Endodermal cell (in vitro differentiated cells): ENCODE measurements around the gene VPS52. TPM values are rescaled to one million over a fixed set of nuclear protein-coding genes. Genes with fewer than 3 reads are reported as not detected.

ENCODE experiments used
- DNase-seq: peaks from one replicate; pipeline ENCODE4 v3.0.0-alpha.2; 2017
- H3K27ac ChIP-seq: 2 replicates; pipeline ENCODE4 v1.5.1; 2013; ENCODE audit warnings: mild to moderate bottlenecking, low read depth, low read length, moderate library complexity
- H3K27me3 ChIP-seq: 2 replicates; pipeline ENCODE4 v1.6.1; 2013; ENCODE audit warnings: mild to moderate bottlenecking, low read length, moderate library complexity; ENCODE audit not compliant: insufficient read depth, control insufficient read depth, poor library complexity, severe bottlenecking
- H3K36me3 ChIP-seq: 2 replicates; pipeline ENCODE4 v1.7.0; 2013; ENCODE audit warnings: mild to moderate bottlenecking, low read length, moderate library complexity; ENCODE audit not compliant: control insufficient read depth, insufficient read depth
- H3K4me1 ChIP-seq: one replicate; pipeline ENCODE4 v1.7.0; 2013; ENCODE audit warnings: low read length; ENCODE audit not compliant: control insufficient read depth, insufficient read depth
- H3K4me3 ChIP-seq: 2 replicates; pipeline ENCODE4 v1.5.1; 2013; ENCODE audit warnings: mild to moderate bottlenecking, low read length, moderate library complexity
- H3K9ac ChIP-seq: 2 replicates; pipeline ENCODE4 v1.6.1; 2013; ENCODE audit warnings: mild to moderate bottlenecking, low read length, moderate library complexity; ENCODE audit not compliant: poor library complexity, severe bottlenecking; ENCODE audit errors: extremely low read depth
- H3K9me3 ChIP-seq: 2 replicates; pipeline ENCODE4 v1.6.1; 2013; ENCODE audit warnings: mild to moderate bottlenecking, low read length, moderate library complexity; ENCODE audit not compliant: control insufficient read depth
- H3K27ac Mint-ChIP-seq: 2 replicates; pipeline ENCODE4 v1.8.0; 2020; ENCODE audit warnings: mixed read lengths
- H3K27me3 Mint-ChIP-seq: 2 replicates; pipeline ENCODE4 v1.8.0; 2021; ENCODE audit warnings: mild to moderate bottlenecking, mixed read lengths; ENCODE audit not compliant: insufficient read depth
- H3K36me3 Mint-ChIP-seq: 2 replicates; pipeline ENCODE4 v1.8.0; 2020; ENCODE audit warnings: low read depth, mixed read lengths
- H3K4me1 Mint-ChIP-seq: 2 replicates; pipeline ENCODE4 v1.8.0; 2020; ENCODE audit warnings: mixed read lengths
- H3K4me3 Mint-ChIP-seq: 2 replicates; pipeline ENCODE4 v1.8.0; 2020; ENCODE audit warnings: mild to moderate bottlenecking, moderate library complexity, mixed read lengths
- H3K9me3 Mint-ChIP-seq: 2 replicates; pipeline ENCODE4 v1.8.0; 2020; ENCODE audit warnings: mild to moderate bottlenecking, mixed read lengths
- WGBS, 2 experiments: methylation state at CpG; one replicate each; pipeline versions ENCODE4 v1.1.5 to v1.1.7; 2013; ENCODE audit warnings: missing lambda C conversion rate in 2 of 2, mixed read lengths in 1 of 2; ENCODE audit not compliant: insufficient coverage in 1 of 2, insufficient read length in 1 of 2; 5-methylcytosine and 5-hydroxymethylcytosine counted together
- total RNA-seq, 2 donors: library from RNA; stranded (reverse); fragmentation: NEBNext Ultra II Directional in 1 of 2; extraction: Animal tissue kit (Norgen Biotek cat#: 25700) in 1 of 2; gene quantifications; 2 replicates in 1 of 2; 3 replicates in 1 of 2; pipeline ENCODE4 v1.2.1, GENCODE V29; 2021
- TF ChIP-seq, protein P1 (sequence below): fragments of 200-600 bp; sonication (generic); conservative IDR thresholded peaks from 2 replicates; pipeline ENCODE4 v1.5.0; 2021; ENCODE audit warnings: antibody characterized with exemption, mild to moderate bottlenecking

VPS52 gene
- total RNA-seq, 2 donors from 2014 or later, result 51.4 to 63.9 TPM

DNA sequence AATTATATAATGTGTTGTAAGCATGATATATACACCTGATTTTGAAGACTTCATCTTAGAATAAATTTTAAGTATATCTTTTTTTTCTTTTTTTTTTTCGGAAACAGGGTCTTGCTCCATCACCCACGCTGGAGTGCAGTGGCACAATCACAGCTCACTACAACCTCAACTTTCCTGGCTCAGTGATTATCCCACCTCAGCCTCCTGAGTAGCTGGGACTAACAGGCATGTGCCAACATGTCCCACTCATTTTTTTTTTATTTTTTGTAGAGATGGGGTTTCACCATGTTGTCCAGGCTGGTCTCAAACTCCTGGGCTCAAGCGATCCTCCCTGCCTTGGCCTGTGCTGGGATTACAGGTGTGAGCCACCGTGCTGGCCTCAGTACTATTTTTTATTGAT is 17.1 kb downstream of the VPS52 start:
- TF ChIP-seq, protein P1, sequence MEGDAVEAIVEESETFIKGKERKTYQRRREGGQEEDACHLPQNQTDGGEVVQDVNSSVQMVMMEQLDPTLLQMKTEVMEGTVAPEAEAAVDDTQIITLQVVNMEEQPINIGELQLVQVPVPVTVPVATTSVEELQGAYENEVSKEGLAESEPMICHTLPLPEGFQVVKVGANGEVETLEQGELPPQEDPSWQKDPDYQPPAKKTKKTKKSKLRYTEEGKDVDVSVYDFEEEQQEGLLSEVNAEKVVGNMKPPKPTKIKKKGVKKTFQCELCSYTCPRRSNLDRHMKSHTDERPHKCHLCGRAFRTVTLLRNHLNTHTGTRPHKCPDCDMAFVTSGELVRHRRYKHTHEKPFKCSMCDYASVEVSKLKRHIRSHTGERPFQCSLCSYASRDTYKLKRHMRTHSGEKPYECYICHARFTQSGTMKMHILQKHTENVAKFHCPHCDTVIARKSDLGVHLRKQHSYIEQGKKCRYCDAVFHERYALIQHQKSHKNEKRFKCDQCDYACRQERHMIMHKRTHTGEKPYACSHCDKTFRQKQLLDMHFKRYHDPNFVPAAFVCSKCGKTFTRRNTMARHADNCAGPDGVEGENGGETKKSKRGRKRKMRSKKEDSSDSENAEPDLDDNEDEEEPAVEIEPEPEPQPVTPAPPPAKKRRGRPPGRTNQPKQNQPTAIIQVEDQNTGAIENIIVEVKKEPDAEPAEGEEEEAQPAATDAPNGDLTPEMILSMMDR, result no peak
- Mint-ChIP-seq H3K4me1 (peaks cover 7% of the 10 kb centered on the region), H3K4me3 (no peak overlapping the region), H3K36me3 (peaks cover 45% of the 10 kb centered on the region), H3K9me3 (peaks cover 16% of the 10 kb centered on the region), H3K27ac (no peak overlapping the region), H3K27me3 (no peaks in the 10 kb centered on the region)
- H3K4me1 ChIP-seq, result no peaks in the 10 kb centered on the region
- H3K36me3 ChIP-seq, result peaks cover 41% of the 10 kb centered on the region
- no peak for DNase-seq
- H3K9me3 ChIP-seq, result peaks cover 17% of the 10 kb centered on the region
- WGBS, 2 experiments, result 72 to 96% methylated on average over 2 to 4 of the region's 4 CpGs
- no peak overlapping the region for H3K27ac ChIP-seq
- no peak overlapping the region for H3K9ac ChIP-seq
- H3K27me3 ChIP-seq, result no peaks in the 10 kb centered on the region
- H3K4me3 ChIP-seq, result no peak overlapping the region

DNA sequence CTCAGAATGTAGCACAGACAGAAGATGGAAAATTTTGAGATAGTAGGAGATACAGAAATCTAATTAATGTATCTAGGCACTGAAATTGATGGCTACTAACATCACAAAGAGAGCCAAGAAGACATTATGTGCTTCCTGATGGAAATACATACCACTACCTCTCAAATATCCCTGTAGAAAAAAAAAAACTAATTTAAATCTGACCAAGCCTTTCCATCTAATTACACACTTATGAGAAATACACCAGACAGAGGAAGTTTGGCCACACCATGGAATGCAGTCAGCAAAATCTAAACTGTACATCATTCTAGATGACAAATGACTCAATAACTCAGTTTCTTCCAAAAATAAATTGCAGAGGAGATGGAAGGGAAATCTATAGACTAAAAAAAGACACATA is 18.9 kb downstream of the VPS52 start:
- H3K4me3 Mint-ChIP-seq, result no peak overlapping the region
- no peak for DNase-seq
- no peak overlapping the region for H3K27ac Mint-ChIP-seq
- peaks cover 4% of the 10 kb centered on the region for H3K27me3 Mint-ChIP-seq
- Histone ChIP-seq H3K27ac (no peak overlapping the region), H3K4me3 (no peak overlapping the region), H3K27me3 (peaks cover 11% of the 10 kb centered on the region), H3K9ac (no peak overlapping the region), H3K9me3 (peaks cover 2% of the 10 kb centered on the region), H3K4me1 (peaks cover 5% of the 10 kb centered on the region), H3K36me3 (peaks cover 26% of the 10 kb centered on the region)
- TF ChIP-seq, protein P1, result no peak
- peaks cover 32% of the 10 kb centered on the region for H3K36me3 Mint-ChIP-seq
- H3K4me1 Mint-ChIP-seq, result peaks cover 14% of the 10 kb centered on the region
- H3K9me3 Mint-ChIP-seq, result peaks cover 7% of the 10 kb centered on the region

DNA sequence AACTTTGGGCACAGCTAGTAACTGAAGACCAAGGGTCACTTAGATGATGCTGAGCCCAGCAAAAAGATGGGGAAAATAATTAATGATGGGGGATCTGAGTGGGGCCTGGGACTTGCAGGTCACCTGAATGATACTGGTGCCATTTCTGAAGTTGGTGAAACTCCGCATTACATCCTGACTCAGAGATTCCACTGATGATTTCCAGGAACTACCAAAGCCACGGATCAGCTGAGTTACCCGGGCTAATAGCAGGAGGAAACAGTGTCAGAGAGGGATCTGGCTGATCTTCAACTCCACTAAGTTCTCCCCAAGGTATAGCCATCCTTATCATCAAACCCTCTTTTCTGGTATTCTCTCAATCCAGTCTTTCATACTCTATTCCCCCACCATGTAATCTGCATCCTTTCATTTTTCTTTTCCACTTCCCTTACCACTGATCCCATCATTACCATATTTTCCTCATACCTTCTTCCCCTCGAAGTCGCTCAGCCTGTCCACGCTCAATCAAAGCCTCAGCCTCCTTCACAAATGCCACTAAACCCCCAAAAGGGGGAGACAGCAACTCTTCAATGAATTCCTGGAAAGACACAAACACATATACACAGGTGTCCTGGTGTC is 20.2 kb downstream of the VPS52 start:
- H3K27ac Mint-ChIP-seq, result no peak overlapping the region
- H3K27me3 Mint-ChIP-seq, result peaks cover 15% of the 10 kb centered on the region
- Histone ChIP-seq H3K9me3 (no peaks in the 10 kb centered on the region), H3K27ac (no peak overlapping the region), H3K4me3 (no peak overlapping the region), H3K36me3 (peaks cover 18% of the 10 kb centered on the region), H3K9ac (no peak overlapping the region), H3K4me1 (peaks cover 5% of the 10 kb centered on the region), H3K27me3 (peaks cover 18% of the 10 kb centered on the region)
- peaks cover 24% of the 10 kb centered on the region for H3K36me3 Mint-ChIP-seq
- no peak for DNase-seq
- peaks cover 14% of the 10 kb centered on the region for H3K4me1 Mint-ChIP-seq
- no peaks in the 10 kb centered on the region for H3K9me3 Mint-ChIP-seq
- WGBS, 2 experiments, result 92 to 94% methylated on average over 4 to 6 of the region's 6 CpGs
- TF ChIP-seq, protein P1, result no peak
- H3K4me3 Mint-ChIP-seq, result no peak overlapping the region
